ENCODE results near the gene RIMBP2. TPM values are rescaled to one million over a fixed set of nuclear protein-coding genes. Genes with fewer than 3 reads are reported as not detected.

Gene RIMBP2
- total and polyA plus RNA-seq, 2 experiments from 2014 or later: 0.31 to 0.37 TPM

DNA sequence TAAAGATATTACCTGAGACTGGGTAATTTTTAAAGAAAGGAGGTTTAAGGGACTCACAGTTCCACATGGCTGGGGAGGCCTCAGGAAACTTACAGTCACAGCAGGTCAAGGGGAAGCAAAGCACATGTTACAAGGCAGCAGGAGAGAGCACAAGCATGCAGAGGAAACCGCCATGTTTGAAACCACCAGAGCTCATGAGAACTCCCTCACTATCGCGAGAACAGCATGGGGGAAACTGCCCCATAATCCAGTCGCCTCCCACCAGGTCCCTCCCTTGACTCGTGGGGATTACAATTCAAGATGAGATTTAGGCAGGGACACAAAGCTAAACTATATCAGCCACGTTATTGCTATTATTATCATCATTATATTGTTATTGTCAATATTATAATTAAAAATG, 138.7 kb downstream of the RIMBP2 start:
- H3K4me3 ChIP-seq: no peak overlapping the region
- H3K4me1 ChIP-seq (ENCODE audit: insufficient read depth): no peaks in the 10 kb centered on the region
- H3K4me3 Mint-ChIP-seq: no peak overlapping the region
- H3K27ac ChIP-seq (ENCODE audit: low read depth): no peak overlapping the region
- H3K27ac Mint-ChIP-seq: no peak overlapping the region
- H2AFZ ChIP-seq: no peak overlapping the region
- TF ChIP-seq STAT1 (IDR thresholded peaks at IDR 0.05; ENCODE audit: unreplicated experiment) (no peak), JUNB (IDR thresholded peaks at IDR 0.05; ENCODE audit: unreplicated experiment) (no peak), NANOG (IDR thresholded peaks at IDR 0.05; ENCODE audit: borderline replicate concordance) (no peak), ZNF331 (CRISPR knock-in tag; IDR thresholded peaks at IDR 0.05; ENCODE audit: low read depth) (no peak), EZH2phosphoT487 (IDR thresholded peaks at IDR 0.05; ENCODE audit: unreplicated experiment) (no peak), CREB1 (CRISPR knock-in tag; IDR thresholded peaks at IDR 0.05; ENCODE audit: low read depth) (no peak), EZH2 (IDR thresholded peaks at IDR 0.05; ENCODE audit: low read depth, unreplicated experiment) (no peak), POLR2AphosphoS5 (IDR thresholded peaks at IDR 0.05; ENCODE audit: low read depth) (no peak), ZNF114 (CRISPR knock-in tag; IDR thresholded peaks at IDR 0.05) (no peak)
- TF ChIP-seq, protein P1, sequence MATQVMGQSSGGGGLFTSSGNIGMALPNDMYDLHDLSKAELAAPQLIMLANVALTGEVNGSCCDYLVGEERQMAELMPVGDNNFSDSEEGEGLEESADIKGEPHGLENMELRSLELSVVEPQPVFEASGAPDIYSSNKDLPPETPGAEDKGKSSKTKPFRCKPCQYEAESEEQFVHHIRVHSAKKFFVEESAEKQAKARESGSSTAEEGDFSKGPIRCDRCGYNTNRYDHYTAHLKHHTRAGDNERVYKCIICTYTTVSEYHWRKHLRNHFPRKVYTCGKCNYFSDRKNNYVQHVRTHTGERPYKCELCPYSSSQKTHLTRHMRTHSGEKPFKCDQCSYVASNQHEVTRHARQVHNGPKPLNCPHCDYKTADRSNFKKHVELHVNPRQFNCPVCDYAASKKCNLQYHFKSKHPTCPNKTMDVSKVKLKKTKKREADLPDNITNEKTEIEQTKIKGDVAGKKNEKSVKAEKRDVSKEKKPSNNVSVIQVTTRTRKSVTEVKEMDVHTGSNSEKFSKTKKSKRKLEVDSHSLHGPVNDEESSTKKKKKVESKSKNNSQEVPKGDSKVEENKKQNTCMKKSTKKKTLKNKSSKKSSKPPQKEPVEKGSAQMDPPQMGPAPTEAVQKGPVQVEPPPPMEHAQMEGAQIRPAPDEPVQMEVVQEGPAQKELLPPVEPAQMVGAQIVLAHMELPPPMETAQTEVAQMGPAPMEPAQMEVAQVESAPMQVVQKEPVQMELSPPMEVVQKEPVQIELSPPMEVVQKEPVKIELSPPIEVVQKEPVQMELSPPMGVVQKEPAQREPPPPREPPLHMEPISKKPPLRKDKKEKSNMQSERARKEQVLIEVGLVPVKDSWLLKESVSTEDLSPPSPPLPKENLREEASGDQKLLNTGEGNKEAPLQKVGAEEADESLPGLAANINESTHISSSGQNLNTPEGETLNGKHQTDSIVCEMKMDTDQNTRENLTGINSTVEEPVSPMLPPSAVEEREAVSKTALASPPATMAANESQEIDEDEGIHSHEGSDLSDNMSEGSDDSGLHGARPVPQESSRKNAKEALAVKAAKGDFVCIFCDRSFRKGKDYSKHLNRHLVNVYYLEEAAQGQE (IDR thresholded peaks at IDR 0.05; ENCODE audit: unreplicated experiment): no peak
- TF ChIP-seq, protein P2, sequence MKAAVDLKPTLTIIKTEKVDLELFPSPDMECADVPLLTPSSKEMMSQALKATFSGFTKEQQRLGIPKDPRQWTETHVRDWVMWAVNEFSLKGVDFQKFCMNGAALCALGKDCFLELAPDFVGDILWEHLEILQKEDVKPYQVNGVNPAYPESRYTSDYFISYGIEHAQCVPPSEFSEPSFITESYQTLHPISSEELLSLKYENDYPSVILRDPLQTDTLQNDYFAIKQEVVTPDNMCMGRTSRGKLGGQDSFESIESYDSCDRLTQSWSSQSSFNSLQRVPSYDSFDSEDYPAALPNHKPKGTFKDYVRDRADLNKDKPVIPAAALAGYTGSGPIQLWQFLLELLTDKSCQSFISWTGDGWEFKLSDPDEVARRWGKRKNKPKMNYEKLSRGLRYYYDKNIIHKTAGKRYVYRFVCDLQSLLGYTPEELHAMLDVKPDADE (IDR thresholded peaks at IDR 0.05): no peak
- TF ChIP-seq, protein P3, sequence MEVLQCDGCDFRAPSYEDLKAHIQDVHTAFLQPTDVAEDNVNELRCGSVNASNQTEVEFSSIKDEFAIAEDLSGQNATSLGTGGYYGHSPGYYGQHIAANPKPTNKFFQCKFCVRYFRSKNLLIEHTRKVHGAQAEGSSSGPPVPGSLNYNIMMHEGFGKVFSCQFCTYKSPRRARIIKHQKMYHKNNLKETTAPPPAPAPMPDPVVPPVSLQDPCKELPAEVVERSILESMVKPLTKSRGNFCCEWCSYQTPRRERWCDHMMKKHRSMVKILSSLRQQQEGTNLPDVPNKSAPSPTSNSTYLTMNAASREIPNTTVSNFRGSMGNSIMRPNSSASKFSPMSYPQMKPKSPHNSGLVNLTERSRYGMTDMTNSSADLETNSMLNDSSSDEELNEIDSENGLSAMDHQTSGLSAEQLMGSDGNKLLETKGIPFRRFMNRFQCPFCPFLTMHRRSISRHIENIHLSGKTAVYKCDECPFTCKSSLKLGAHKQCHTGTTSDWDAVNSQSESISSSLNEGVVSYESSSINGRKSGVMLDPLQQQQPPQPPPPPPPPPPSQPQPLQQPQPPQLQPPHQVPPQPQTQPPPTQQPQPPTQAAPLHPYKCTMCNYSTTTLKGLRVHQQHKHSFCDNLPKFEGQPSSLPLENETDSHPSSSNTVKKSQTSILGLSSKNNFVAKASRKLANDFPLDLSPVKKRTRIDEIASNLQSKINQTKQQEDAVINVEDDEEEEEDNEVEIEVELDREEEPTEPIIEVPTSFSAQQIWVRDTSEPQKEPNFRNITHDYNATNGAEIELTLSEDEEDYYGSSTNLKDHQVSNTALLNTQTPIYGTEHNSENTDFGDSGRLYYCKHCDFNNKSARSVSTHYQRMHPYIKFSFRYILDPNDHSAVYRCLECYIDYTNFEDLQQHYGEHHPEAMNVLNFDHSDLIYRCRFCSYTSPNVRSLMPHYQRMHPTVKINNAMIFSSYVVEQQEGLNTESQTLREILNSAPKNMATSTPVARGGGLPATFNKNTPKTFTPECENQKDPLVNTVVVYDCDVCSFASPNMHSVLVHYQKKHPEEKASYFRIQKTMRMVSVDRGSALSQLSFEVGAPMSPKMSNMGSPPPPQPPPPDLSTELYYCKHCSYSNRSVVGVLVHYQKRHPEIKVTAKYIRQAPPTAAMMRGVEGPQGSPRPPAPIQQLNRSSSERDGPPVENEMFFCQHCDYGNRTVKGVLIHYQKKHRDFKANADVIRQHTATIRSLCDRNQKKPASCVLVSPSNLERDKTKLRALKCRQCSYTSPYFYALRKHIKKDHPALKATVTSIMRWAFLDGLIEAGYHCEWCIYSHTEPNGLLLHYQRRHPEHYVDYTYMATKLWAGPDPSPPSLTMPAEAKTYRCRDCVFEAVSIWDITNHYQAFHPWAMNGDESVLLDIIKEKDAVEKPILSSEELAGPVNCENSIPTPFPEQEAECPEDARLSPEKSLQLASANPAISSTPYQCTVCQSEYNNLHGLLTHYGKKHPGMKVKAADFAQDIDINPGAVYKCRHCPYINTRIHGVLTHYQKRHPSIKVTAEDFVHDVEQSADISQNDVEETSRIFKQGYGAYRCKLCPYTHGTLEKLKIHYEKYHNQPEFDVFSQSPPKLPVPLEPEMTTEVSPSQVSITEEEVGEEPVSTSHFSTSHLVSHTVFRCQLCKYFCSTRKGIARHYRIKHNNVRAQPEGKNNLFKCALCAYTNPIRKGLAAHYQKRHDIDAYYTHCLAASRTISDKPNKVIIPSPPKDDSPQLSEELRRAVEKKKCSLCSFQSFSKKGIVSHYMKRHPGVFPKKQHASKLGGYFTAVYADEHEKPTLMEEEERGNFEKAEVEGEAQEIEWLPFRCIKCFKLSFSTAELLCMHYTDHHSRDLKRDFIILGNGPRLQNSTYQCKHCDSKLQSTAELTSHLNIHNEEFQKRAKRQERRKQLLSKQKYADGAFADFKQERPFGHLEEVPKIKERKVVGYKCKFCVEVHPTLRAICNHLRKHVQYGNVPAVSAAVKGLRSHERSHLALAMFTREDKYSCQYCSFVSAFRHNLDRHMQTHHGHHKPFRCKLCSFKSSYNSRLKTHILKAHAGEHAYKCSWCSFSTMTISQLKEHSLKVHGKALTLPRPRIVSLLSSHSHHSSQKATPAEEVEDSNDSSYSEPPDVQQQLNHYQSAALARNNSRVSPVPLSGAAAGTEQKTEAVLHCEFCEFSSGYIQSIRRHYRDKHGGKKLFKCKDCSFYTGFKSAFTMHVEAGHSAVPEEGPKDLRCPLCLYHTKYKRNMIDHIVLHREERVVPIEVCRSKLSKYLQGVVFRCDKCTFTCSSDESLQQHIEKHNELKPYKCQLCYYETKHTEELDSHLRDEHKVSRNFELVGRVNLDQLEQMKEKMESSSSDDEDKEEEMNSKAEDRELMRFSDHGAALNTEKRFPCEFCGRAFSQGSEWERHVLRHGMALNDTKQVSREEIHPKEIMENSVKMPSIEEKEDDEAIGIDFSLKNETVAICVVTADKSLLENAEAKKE (CRISPR knock-in tag; IDR thresholded peaks at IDR 0.05): no peak
- TF ChIP-seq, protein P4, sequence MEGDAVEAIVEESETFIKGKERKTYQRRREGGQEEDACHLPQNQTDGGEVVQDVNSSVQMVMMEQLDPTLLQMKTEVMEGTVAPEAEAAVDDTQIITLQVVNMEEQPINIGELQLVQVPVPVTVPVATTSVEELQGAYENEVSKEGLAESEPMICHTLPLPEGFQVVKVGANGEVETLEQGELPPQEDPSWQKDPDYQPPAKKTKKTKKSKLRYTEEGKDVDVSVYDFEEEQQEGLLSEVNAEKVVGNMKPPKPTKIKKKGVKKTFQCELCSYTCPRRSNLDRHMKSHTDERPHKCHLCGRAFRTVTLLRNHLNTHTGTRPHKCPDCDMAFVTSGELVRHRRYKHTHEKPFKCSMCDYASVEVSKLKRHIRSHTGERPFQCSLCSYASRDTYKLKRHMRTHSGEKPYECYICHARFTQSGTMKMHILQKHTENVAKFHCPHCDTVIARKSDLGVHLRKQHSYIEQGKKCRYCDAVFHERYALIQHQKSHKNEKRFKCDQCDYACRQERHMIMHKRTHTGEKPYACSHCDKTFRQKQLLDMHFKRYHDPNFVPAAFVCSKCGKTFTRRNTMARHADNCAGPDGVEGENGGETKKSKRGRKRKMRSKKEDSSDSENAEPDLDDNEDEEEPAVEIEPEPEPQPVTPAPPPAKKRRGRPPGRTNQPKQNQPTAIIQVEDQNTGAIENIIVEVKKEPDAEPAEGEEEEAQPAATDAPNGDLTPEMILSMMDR (conservative IDR thresholded peaks at IDR 0.05; ENCODE audit: low read depth in 2 of 2): no peak
- no peaks in the 10 kb centered on the region for H3K9me2 ChIP-seq (ENCODE audit: insufficient read depth)
- no peaks in the 10 kb centered on the region for H3K79me2 ChIP-seq (replicated peaks; ENCODE audit: insufficient read depth)
- DNase-seq (ENCODE audit: low spot score): no peak
- H3K4me2 ChIP-seq: no peak overlapping the region
- no peaks in the 10 kb centered on the region for H4K20me1 ChIP-seq (replicated peaks; ENCODE audit: insufficient read depth)
- no peak for ATAC-seq
- H3K36me3 Mint-ChIP-seq (ENCODE audit: low read depth): peaks cover 41% of the 10 kb centered on the region
- H3K4me1 Mint-ChIP-seq: no peaks in the 10 kb centered on the region
- no peaks in the 10 kb centered on the region for H3K36me3 ChIP-seq (ENCODE audit: insufficient read depth)
- peaks cover 6% of the 10 kb centered on the region for H3K27me3 Mint-ChIP-seq (ENCODE audit: insufficient read depth, low read depth, poor library complexity)
- no peaks in the 10 kb centered on the region for H3F3A ChIP-seq (replicated peaks; ENCODE audit: low read depth)
- peaks cover 88% of the 10 kb centered on the region for H3K9me3 Mint-ChIP-seq
- H3K27me3 ChIP-seq (ENCODE audit: insufficient read depth): no peaks in the 10 kb centered on the region
